GM10248 (cell line): ENCODE results near the gene PPA2.
"Not testable (repeated sequence)": the region's sequence is repeated elsewhere in the genome, so short reads cannot be mapped to it uniquely, and the experiment has no call there.

Experiments
- CTCF ChIA-PET: fragments of 300-600 bp; sonication (Branson Sonifier 250); formaldehyde crosslinking; extraction: SDS; loops from one replicate; lab custom pipeline; 2021; ENCODE audit warnings: antibody characterized with exemption; lab: Yijun Ruan, JAX
- POLR2A ChIA-PET: fragments of 350-650 bp; sonication (Branson Sonifier 250); formaldehyde crosslinking; extraction: SDS; loops from one replicate; lab custom pipeline; 2020; ENCODE audit warnings: antibody characterized with exemption; lab: Yijun Ruan, JAX
- DNase-seq: peaks from one replicate; pipeline ENCODE4 v3.0.0; 2012; ENCODE audit errors: extremely low spot score
- TF ChIP-seq, protein P1 (sequence below): IDR thresholded peaks from 2 replicates; pipeline ENCODE4 v1.5.1; 2012; ENCODE audit warnings: mild to moderate bottlenecking, low read depth; ENCODE audit errors: extremely low read depth, missing control alignments, control extremely low read depth

PPA2 gene

GRCh38 chr4:105461621-105462382, 12.1 kb downstream of the PPA2 start:
- DNase-seq, result no peak
- ChIA-PET CTCF (interaction anchor here (1.0 to 4.6 kb wide), 4 partner anchors 10 to 22 kb away, joined by 3 to 24 read pairs (median 6); partner anchors contain the start of gene PPA2), POLR2A (no interaction called here)
- TF ChIP-seq, protein P1, sequence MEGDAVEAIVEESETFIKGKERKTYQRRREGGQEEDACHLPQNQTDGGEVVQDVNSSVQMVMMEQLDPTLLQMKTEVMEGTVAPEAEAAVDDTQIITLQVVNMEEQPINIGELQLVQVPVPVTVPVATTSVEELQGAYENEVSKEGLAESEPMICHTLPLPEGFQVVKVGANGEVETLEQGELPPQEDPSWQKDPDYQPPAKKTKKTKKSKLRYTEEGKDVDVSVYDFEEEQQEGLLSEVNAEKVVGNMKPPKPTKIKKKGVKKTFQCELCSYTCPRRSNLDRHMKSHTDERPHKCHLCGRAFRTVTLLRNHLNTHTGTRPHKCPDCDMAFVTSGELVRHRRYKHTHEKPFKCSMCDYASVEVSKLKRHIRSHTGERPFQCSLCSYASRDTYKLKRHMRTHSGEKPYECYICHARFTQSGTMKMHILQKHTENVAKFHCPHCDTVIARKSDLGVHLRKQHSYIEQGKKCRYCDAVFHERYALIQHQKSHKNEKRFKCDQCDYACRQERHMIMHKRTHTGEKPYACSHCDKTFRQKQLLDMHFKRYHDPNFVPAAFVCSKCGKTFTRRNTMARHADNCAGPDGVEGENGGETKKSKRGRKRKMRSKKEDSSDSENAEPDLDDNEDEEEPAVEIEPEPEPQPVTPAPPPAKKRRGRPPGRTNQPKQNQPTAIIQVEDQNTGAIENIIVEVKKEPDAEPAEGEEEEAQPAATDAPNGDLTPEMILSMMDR, result no peak

DNA sequence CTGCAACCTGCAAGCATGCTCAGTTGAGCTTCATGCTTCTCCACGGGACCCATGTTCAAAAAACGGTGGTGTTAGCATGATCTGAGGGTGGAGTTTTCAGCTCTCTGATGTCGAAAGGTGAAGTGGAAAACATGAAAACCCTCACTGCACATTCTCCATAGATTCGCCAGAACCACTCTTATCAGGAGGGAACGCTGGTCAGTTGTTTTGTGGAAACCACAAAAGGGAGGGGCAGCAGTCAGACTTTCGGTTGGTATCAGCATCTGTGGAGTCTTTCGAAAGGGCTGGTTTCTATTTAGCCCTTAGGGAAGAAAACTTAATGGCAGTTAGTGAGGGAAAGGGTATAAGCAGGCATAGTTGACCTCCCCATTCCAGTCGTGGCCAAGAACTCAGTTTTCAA, 12.6 kb downstream of the PPA2 start:
- TF ChIP-seq, protein P1, result no peak
- POLR2A ChIA-PET, result no interaction called here
- CTCF ChIA-PET, result interaction anchor here (1.9 to 4.6 kb wide), 2 partner anchors 9 to 13 kb away, joined by 5 to 24 read pairs; partner anchors contain the start of gene PPA2
- DNase-seq, result no peak

DNA sequence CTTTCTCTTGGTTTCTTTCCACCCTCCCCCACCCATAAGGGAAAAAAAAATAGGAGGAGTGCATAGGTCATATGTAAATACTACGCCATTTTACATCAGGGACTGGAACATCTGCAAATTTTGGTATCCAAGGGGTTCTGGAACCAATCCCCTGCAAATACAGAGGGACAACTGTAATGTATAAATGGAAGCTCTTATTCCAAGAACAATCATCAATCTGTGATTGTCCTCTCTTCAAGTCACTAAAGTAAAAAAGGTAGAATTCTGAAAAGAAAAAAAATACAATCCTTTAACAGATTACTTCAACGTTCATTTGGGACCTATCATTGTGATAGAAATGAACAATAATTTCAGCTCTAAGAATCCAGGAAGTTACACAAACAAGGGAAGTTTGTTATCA, 13.6 kb downstream of the PPA2 start:
- ChIA-PET CTCF (interaction anchor here (1.9 to 4.6 kb wide), 2 partner anchors 8 to 14 kb away, joined by 5 to 24 read pairs; partner anchors contain the start of gene PPA2), POLR2A (no interaction called here)
- TF ChIP-seq, protein P1, result no peak
- no peak for DNase-seq

DNA sequence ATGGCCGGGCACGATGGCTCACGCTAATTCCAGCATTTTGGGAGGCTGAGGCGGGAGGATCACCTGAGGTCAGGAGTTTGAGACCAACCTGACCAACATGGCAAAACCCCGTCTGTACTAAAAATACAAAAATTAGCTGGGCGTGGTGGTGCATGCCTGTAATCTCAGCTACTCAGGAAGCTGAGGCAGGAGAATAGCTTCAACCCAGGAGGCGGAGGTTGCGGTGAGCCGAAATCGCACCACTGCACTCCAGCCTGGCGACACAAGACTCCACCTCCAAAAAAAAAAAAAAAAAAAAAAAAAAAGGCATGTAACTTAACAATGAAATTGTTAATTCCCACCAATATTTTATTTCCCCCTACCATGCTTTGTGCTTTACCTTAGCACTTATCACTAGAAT, 15.3 kb downstream of the PPA2 start:
- CTCF ChIA-PET, result interaction anchor here (4.6 kb wide), 1 partner anchor 15 kb away, joined by 24 read pairs; the partner anchor contains the start of gene PPA2
- POLR2A ChIA-PET, result interaction anchor here (1.3 kb wide), 1 partner anchor 15 kb away, joined by 3 read pairs; the partner anchor contains the start of gene PPA2
- DNase-seq, result not testable (repeated sequence)

DNA sequence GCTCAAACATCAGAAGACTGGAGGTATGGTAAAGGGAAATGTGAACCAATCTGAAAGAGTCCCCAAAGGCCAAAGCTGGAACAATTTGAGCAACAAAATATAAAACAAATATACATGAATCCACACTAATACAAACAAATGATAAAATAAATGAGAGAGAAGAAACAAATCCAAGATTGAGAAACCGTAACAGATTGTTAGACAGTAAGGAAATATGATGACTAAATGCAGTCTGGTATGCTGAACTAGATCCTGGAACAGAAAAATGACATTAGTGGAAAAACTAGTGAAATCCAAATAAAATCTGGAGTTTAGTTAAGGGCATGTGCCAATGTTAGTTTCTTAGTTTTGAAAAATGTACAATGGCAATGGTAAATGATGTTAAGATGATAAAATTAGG, 15.9 kb downstream of the PPA2 start:
- ChIA-PET CTCF (interaction anchor here (1.9 to 4.6 kb wide), 2 partner anchors 14 to 16 kb away, joined by 7 to 24 read pairs; partner anchors contain the start of gene PPA2), POLR2A (interaction anchor here (1.3 kb wide), 1 partner anchor 15 kb away, joined by 3 read pairs; the partner anchor contains the start of gene PPA2)
- no peak for DNase-seq
- TF ChIP-seq, protein P1, result no peak

DNA sequence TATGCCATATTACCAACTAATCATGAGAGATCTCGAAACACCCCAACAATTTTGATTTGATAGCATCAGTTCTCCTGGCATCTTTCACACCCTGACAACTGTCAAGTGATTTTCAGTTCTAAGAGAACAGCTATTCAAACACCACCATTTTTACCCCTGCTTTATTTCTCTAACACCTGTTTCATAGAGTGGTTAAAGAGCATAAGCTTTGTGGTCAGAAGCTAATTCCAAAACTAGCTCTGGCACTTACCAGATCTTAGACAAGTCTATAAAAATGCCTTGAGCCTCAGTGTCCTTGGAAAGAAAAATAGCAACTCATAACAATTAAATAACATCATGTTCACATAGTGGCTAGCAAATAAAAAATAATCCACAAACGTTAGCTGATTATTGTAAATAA, 17.9 kb downstream of the PPA2 start:
- POLR2A ChIA-PET, result no interaction called here
- no peak for DNase-seq
- CTCF ChIA-PET, result interaction anchor here (0.8 to 1.9 kb wide), 3 partner anchors 16 to 259 kb away, joined by 3 to 7 read pairs (median 4); partner anchors contain the start of gene PPA2
- TF ChIP-seq, protein P1, result no peak
